ENCODE results near the gene FARP2.
"Not testable (repeated sequence)": the region's sequence is repeated elsewhere in the genome, so short reads cannot be mapped to it uniquely, and the experiment has no call there.

The FARP2 gene

GRCh38 chr2:241355983-241356870 lies at the start of gene FARP2:
Gene FARP2 (plus strand): TSS chr2:241356285. CDS start chr2:241373108, 16,823 bp downstream.
- FAIRE-seq, result no peak

- no peak for FAIRE-seq
These were observed 49.0 kb upstream of the FARP2 start for GRCh38 chr2:241307055-241307454.

- FAIRE-seq, result no peak
These were observed 47.8 kb upstream of the FARP2 start for GRCh38 chr2:241308267-241308666.

GRCh38 chr2:241308832-241309500 lies 47.1 kb upstream of the FARP2 start:
- no peak for FAIRE-seq

- FAIRE-seq, result no peak
These were observed 46.4 kb upstream of the FARP2 start for GRCh38 chr2:241309684-241310117.

GRCh38 chr2:241310917-241311566 lies 45.0 kb upstream of the FARP2 start:
- FAIRE-seq, result no peak

- no peak for FAIRE-seq
These were observed 44.0 kb upstream of the FARP2 start for GRCh38 chr2:241312082-241312481.

- no peak for FAIRE-seq
These were observed 42.5 kb upstream of the FARP2 start for GRCh38 chr2:241313543-241314095.

GRCh38 chr2:241314226-241315092 lies 41.6 kb upstream of the FARP2 start:
- FAIRE-seq, result no peak

GRCh38 chr2:241315093-241315878 lies 40.8 kb upstream of the FARP2 start, which contains the start of gene HDLBP:
Gene HDLBP (minus strand): TSS chr2:241315672. CDS start chr2:241266869, 48,803 bp downstream.
- FAIRE-seq, result no peak

GRCh38 chr2:241315879-241316631 lies 40.0 kb upstream of the FARP2 start, which contains the start of gene SEPTIN2:
Gene SEPTIN2 (plus strand): TSS chr2:241315925. CDS start chr2:241324233, 8,308 bp downstream.
- no peak for FAIRE-seq

GRCh38 chr2:241316825-241317224 lies 39.3 kb upstream of the FARP2 start:
- FAIRE-seq, result no peak

- no peak for FAIRE-seq
These were observed 38.7 kb upstream of the FARP2 start for GRCh38 chr2:241317391-241317790.

GRCh38 chr2:241318830-241319229 lies 37.3 kb upstream of the FARP2 start:
- FAIRE-seq, result not testable (repeated sequence)

- FAIRE-seq, result no peak
These were observed 35.7 kb upstream of the FARP2 start for GRCh38 chr2:241320394-241320793.

- no peak for FAIRE-seq
These were observed 35.1 kb upstream of the FARP2 start for GRCh38 chr2:241321033-241321432.

- no peak for FAIRE-seq
These were observed 34.2 kb upstream of the FARP2 start for GRCh38 chr2:241321886-241322285.

- FAIRE-seq, result no peak
These were observed 32.3 kb upstream of the FARP2 start for GRCh38 chr2:241323778-241324177.

GRCh38 chr2:241324775-241325174 lies 31.3 kb upstream of the FARP2 start:
- FAIRE-seq, result no peak

GRCh38 chr2:241325257-241325656 lies 30.8 kb upstream of the FARP2 start:
- FAIRE-seq, result no peak

Data from G401.6 (cell line).